ENCODE results near the gene PCIF1.
A peak's percentile ranks its signal among the peaks of the same experiment; 100 is the strongest.
"Not testable (repeated sequence)": the region's sequence is repeated elsewhere in the genome, so short reads cannot be mapped to it uniquely, and the experiment has no call there.

PCIF1 gene

DNA sequence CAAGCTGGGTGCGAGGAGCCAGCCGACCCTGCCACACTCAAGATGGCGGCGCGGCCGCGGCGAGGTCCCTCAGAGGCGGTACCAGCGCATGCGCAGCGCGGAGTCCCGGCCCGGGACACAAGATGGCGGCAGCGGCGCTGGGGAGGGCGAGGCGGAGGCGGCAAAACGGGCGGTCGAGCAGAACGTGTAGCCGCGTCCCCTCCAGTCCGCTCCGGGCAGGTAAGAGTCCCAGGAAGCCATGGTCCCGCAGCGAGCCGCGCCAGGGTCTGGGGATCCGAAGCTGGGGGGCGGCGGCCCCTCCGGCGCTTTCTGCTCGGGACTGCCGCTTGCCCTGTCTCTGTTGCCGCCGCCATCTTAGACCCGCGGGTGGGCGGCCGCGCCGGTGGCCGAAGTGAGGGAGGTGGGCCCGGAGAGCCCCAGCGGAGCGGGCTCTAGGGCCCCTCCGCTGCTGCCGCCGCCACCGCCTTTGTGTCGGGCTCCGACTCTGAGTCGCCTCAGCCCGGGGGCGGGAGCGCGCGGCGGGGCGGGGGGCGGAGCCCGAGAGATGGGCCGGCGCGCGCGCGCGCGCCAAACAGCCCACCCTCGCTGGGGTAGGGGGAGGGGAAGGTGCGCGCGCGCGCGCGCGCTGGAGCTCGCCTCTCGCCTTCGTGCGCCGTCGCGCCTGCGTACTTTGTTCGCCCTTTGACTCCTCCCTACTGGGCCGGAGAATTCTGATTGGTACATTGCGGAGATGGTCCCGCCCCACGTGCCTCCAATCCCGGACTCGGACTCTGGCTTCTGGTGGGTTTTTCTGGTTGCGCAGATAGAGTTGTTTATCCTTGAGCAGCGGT, at the start of gene PCIF1:
Gene PCIF1 (plus strand): TSS at position 98 of the 830 bp plus-strand sequence. CDS start 4,317 bp downstream, outside the sequence.
- DNase-seq (ENCODE audit: insufficient read length, low spot score) (peak; percentile 97), FAIRE-seq (peak; percentile 82)

DNA sequence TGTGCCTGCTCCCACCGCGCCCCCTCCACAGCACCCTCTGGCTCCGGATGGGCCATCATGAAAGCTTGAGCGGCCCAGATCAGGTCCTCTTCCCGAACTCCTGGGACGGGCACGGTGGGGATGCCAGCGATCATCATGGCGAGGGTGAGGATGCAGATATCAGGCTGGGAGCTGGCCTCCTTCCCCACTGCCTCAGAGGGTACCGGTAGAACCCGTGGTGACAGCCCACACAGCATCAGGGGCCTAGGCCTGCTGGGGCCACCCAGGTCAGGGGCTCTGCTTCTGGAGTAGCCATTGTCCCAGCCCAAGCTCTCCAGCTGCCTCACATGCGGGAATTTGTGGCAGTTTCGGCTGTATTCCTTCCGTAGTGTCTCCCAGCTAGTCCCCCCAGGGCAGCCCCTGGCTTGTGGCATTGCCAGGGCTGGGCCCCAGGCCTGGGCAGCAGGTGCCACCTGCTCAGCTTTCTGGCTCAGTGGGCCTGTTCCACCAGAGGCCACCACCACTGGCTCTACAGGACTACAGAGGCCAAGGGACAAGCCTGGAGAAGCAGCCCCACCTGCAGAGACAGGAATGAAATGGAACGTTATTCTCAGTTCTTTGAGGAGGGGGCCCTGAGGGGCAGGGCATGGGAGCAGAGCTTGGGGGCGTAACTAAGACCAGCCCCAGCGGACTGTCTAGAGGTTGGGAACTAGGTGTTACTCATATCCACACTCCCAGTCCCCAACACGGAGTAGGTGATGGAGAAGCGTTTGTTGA, 47.7 kb upstream of the PCIF1 start:
- FAIRE-seq (no peak), DNase-seq (ENCODE audit: insufficient read length, low spot score) (no peak)

DNA sequence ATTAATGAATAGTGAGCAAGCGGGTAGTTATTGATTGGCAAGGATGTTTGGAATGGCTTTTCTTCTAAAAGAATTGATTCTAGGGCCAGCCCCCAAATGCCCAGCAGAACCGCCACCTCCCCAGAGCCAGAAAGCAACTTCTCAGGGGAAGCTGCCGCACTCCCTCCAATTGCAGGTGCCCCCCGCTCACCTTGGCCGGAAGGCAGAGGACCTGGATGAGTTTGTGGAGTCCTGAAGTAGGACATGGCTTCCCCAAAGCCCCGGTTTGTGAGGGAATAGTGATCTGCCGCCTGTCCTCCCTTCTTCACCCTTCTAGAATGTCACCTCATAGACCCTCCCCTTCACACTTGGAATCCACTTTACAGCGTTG, 47.2 kb upstream of the PCIF1 start, which contains the start of gene SPATA25:
Gene SPATA25 (minus strand): TSS at position 277 of the 370 bp plus-strand sequence. CDS start 32 bp downstream, at position 245.
- DNase-seq (ENCODE audit: insufficient read length, low spot score) (no peak), FAIRE-seq (no peak)

DNA sequence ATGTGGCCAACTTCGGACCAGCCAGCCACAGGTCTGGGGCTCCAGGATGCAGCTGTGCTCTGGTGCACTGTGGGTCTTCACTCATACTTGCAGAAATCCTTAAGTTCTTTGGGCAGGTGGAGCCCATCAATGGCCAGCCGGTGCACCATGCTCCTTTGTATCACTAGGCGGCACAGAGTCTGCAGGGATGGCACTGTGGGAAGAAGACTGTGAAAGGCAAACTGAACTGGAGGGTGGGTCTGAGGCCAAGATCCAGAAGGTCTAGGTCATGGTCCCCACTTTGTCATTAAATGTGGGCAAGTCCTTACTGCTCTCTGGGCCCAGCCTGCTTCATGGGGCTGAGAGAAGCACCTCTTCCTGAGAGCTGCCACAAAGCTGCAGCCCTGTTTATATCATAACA, 45.8 kb upstream of the PCIF1 start:
- DNase-seq (ENCODE audit: insufficient read length, low spot score) = no peak
- FAIRE-seq = no peak

DNA sequence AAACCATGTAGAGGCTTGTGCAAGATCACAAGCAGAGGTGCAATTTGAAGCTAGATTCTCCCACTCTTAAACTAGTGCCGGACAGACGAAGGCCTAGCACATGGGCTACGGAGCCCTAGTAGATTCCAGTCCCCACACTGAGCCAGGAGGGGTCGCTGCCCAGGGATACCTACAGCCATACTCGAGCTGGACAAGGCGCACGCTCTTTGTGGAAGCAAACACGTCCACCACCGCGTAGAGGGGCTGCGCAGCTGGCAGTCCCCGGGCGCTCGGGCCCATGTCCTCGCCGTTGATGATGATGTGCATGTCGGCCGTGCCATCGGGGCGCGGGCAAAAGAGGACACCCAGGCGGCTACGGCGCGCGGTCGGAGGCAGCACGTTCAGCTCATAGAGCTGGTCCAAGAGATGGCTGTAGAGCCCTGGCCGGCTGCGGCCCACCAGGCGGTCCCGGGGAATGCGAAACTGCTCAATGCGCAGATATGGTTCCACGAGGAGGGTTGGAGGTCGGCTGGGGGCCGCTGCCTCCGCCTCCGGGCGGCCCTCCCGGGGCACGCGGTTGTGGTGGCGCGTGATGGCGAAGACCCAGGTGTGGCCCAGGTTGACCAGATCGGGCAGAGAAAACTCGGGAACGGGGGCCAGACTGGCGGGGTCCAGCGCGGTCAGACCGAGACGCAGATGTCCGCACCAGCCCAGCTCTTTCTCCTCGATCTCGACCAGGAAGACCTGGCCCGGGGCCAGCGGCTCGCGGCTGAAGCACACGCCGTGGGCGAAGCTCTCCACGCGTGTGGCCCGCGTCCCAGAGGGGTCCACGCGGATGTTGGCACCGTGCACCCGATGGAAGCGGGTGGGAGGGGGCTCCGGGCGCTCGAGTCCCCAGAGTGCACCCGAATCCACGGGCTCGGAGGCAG, 44.2 kb upstream of the PCIF1 start:
- peak; percentile 33 for FAIRE-seq
- DNase-seq (ENCODE audit: insufficient read length, low spot score) = no peak

DNA sequence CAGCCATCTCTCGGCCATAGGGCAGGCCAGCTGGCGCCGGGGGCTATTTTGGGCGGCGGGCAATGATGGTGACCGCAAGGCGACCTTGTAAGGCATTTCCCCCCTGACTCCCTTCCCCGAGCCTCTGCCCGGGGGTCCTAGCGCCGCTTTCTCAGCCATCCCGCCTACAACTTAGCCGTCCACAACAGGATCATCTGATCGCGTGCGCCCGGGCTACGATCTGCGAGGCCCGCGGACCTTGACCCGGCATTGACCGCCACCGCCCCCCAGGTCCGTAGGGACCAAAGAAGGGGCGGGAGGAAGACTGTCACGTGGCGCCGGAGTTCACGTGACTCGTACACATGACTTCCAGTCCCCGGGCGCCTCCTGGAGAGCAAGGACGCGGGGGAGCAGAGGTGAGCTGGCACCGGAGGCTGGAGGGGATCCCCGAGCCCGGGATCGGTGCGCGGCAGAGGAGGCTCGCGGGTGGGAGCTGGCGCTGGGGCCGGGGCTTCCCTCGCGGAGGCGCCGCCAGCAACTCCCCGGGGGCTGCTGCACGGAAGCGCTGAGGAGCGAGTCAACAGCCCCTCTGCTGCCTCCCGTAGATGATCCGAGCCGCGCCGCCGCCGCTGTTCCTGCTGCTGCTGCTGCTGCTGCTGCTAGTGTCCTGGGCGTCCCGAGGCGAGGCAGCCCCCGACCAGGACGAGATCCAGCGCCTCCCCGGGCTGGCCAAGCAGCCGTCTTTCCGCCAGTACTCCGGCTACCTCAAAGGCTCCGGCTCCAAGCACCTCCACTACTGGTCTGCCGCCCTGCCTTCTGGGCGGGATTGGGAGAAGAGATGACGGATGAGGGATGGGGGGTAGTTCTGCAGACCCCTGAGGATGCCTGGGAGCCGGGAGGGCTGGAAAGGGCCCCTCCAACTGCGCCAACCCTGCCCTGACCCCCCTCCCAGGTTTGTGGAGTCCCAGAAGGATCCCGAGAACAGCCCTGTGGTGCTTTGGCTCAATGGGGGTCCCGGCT, 43.2 kb upstream of the PCIF1 start, which contains the start of the genes CTSA and NEURL2:
Gene CTSA (plus strand): TSS at position 351 of the 999 bp plus-strand sequence. CDS start 234 bp downstream, at position 585.
Gene NEURL2 (minus strand): TSS at position 224 of the 999 bp plus-strand sequence. CDS start 217 bp downstream, at position 7.
- peak; percentile 96 for DNase-seq (ENCODE audit: insufficient read length, low spot score)
- peak; percentile 66 for FAIRE-seq

DNA sequence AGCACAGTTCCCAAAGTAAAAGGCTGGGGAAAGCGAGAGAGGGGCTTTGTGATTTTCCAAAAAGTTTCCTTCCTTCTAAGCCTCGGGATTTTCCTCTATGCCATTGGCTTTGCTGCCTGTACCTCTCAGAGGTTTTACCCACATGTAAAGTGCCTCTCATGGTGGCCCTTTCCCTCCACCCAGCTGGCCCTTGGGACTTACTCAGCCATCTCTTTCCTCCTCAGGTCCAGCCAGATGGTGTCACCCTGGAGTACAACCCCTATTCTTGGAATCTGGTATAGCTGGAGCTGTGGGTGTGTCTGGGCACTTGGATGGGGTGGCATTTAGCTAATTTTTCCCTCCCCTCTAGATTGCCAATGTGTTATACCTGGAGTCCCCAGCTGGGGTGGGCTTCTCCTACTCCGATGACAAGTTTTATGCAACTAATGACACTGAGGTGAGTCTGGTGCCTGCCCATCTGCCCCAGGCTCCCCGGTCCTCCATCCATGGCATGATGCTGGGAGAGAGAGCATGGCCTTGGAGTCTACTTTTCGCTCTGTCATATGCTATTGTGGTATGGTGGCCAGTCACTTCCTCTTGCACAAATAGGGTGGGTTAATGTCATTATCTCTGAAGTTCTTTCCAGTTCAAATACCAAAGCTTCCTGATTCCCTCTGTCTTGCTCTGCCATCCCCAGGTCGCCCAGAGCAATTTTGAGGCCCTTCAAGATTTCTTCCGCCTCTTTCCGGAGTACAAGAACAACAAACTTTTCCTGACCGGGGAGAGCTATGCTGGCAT, 42.2 kb upstream of the PCIF1 start:
- DNase-seq (ENCODE audit: insufficient read length, low spot score) = no peak
- FAIRE-seq = no peak

DNA sequence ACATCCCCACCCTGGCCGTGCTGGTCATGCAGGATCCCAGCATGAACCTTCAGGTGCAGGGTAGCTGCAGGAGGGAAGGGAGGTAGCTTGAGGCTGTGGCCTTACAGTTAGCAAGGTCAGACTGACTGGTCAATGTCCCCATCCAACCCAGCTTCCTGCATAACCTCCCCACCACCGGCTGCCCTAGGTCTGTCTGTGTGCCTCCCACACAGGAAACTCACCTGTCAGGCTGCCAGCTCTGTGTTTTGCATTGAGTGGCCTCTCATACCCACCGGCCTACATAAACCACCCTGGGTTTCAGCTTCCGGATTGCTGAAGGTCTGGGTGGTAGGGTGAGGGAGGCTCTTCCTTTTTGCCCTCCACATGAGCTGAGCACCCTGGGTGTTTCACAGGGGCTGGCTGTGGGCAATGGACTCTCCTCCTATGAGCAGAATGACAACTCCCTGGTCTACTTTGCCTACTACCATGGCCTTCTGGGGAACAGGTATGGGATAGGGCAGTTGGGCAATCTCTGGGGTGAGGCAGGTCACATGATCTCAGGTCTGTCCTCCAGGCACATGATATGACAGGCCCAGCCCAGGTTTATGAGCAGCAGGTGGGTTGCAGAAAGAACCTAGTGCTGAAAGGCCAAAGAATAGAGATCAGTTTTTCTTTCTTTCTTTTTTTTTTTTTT, 41.5 kb upstream of the PCIF1 start:
- FAIRE-seq (no peak), DNase-seq (ENCODE audit: insufficient read length, low spot score) (no peak)

DNA sequence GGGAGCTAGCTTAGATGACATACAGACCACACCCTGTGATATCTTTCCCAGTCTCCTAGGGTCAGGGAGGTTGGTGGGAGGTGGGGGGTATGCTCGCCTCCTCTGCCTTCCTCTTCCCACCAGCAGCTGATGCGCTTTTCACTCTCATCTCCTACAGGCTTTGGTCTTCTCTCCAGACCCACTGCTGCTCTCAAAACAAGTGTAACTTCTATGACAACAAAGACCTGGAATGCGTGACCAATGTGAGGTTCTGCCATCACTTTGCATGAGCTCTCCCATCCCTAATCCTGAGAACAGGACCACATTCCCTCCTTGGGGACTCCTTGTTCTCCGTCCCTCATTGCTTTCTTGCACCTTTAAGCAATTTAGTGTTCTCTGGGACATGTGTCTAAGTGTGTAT, 40.7 kb upstream of the PCIF1 start:
- DNase-seq (ENCODE audit: insufficient read length, low spot score) (no peak), FAIRE-seq (no peak)

DNA sequence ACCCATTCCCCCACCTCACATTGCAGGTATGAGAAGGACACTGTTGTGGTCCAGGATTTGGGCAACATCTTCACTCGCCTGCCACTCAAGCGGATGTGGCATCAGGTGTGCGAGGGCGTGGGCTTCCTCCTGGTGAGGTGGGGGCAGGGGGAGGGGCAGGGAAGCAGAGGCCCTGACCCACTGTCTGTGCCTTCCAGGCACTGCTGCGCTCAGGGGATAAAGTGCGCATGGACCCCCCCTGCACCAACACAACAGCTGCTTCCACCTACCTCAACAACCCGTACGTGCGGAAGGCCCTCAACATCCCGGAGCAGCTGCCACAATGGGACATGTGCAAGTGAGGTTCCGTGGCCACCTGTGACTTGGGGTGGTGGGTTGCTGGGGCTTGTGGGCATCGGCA, 39.7 kb upstream of the PCIF1 start:
- FAIRE-seq (no peak), DNase-seq (ENCODE audit: insufficient read length, low spot score) (no peak)

DNA sequence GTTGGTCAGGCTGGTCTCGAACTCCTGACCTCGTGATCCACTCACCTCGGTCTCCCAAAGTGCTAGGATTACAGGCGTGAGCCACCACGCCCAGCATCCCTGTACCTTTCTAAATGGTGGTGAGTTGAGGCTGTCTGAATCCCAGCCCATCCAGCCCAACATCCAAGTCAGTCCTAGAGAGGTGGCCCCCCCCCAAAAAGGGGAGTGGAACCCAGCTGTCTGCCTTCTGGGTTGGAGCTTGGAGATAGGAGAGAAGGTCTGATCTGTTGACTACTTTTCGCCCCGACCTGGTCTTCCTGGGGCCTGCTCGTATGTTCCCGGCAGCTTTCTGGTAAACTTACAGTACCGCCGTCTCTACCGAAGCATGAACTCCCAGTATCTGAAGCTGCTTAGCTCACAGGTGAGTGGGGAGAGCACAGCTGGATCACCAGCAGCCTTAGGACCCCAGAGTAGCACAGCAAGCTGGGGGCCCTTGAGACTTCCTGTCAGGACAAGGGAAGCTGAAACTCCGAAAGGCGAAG, 37.8 kb upstream of the PCIF1 start:
- FAIRE-seq (no peak), DNase-seq (ENCODE audit: insufficient read length, low spot score) (no peak)

DNA sequence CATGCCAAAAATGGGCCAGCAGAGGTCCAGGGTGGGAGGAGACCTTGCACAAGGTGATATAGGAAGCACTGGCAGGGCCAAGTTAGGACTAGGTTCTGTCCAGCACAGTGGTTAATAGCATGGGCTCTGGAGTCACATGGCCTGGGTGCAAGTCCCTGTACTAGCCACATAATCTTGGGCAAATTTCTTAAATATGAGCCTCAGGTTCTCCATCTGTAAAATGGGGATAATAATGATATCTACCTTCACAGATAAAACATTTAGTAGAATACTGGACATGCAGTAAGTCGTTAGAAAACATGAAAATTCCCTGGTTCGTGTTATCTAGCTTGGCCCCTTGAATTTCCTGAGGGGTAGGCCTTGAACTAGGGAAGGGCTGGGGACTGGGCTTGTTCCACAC, 37.2 kb upstream of the PCIF1 start:
- no peak for FAIRE-seq
- DNase-seq (ENCODE audit: insufficient read length, low spot score) = no peak

DNA sequence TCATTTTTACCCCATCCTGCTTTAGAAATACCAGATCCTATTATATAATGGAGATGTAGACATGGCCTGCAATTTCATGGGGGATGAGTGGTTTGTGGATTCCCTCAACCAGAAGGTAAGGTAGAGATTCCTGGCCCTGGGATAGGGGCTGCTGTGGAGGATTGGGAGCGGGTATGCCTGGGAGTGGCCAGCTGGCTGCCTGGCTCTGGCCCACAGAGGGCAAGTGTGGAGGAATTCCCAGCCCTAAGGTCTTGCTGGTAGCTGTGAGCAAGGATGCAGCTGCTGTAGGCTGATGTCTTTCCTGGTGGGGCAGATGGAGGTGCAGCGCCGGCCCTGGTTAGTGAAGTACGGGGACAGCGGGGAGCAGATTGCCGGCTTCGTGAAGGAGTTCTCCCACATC, 36.8 kb upstream of the PCIF1 start:
- no peak for FAIRE-seq

DNA sequence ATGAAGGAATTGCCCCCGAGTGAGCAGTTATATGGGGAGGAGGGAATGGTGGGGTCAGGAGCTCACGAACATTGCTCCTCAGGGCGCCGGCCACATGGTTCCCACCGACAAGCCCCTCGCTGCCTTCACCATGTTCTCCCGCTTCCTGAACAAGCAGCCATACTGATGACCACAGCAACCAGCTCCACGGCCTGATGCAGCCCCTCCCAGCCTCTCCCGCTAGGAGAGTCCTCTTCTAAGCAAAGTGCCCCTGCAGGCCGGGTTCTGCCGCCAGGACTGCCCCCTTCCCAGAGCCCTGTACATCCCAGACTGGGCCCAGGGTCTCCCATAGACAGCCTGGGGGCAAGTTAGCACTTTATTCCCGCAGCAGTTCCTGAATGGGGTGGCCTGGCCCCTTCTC, 36.2 kb upstream of the PCIF1 start:
- FAIRE-seq = no peak
- DNase-seq (ENCODE audit: insufficient read length, low spot score) = no peak

More for the DNA sequence above, 36.8 kb upstream of the PCIF1 start:
- no peak for DNase-seq (ENCODE audit: insufficient read length, low spot score)

DNA sequence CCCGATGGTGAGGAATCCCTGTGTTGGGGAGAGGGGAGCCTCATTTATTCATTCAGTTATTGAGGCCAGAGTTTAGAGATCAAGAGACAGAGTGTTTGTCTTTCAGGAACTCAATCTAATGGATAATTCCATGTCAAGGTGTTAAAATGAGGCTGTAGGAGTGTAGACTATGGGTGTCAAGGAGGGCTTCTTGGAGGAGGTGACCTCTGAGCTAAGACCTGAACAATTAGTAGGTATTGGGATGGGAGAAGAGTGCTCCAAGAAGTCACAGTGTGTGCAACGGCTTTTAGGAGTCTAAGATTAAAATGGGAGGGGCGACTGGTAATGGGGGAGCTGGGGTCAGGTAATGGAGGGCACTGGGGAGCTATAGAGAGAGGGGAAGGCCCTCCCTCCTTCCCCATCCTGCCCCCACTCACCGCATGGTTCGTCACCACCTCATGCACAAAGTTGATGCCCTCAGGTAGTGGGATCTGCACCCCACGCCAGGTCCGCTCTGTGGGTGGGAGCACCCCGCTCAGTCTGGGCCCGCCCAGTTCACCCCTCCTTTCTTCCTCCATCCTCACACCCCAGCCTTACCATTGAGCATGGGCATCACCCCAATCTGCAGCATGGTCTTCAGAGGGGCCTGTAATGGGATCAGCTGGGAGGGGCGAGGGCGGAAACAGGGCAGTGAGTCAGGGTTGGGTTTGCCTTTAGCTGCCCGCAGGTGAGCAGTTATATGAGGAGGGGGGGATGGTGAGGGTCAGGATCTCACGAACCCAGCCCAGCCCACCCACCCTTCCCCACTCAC, 35.2 kb upstream of the PCIF1 start:
- FAIRE-seq (no peak), DNase-seq (ENCODE audit: insufficient read length, low spot score) (no peak)

DNA sequence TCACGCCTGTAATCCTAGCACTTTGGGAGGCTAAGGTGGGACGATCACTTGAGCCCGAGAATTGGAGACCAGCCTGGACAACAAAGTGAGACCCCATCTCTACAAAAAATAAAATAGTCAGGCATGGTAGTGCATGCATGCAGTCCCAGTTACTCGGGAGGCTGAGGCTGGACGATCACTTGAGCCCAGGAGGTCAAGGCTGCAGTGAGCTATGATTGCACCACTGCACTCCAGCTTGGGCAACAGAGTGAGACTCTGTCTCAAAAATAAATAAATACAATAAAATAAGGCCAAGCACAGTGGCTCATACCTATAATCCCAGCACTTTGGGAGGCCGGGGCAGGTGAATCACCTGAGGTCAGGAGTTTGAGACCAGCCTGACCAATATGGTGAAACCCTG, 33.2 kb upstream of the PCIF1 start:
- not testable (repeated sequence) for DNase-seq (ENCODE audit: insufficient read length, low spot score); FAIRE-seq

DNA sequence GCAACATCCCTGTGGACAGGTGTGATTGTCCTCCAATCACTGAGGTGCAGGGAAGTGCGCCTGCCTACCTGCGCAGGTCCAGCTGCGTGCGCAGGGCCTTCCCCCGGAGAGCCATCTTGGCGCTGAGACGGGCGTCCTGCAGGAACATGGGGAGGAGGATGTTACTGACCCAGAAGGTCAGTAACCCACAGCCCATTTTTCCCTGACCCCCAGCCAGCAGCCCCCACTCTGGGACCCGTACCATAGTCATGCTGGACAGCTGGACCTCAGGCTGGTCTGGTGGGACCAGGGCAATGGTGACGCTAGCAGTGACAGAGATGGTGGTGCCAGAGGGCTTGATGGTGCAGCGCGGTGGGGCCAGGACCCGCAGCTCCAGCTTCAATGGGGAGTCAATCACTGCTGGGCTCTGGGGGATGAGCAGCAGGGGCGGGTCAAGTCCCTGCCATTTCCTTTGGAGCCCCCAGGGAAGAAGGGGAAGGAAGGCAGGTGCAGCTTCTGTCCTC, 32.2 kb upstream of the PCIF1 start:
- no peak for DNase-seq (ENCODE audit: insufficient read length, low spot score)
- no peak for FAIRE-seq
